ENCODE measurements around the gene COPS2.
"Not testable (repeated sequence)": the region's sequence is repeated elsewhere in the genome, so short reads cannot be mapped to it uniquely, and the experiment has no call there.

The COPS2 gene

GRCh38 chr15:49182128-49182527 is 26.7 kb upstream of the COPS2 start:
- intact Hi-C loops (cut with DNase I; ENCODE audit: low total_unique reads) = no loop called here
- no peak for DNase-seq
- no peaks in the 10 kb centered on the region for H3K27me3 ChIP-seq
- H3K36me3 ChIP-seq = peaks cover 0 to 4% (median 3%) of the 10 kb centered on the region in 3 donors
- H3K9me3 ChIP-seq = no peaks in the 10 kb centered on the region
- H3K4me3 ChIP-seq = no peak overlapping the region
- H3K4me1 ChIP-seq = no peaks in the 10 kb centered on the region
- no peak for TF ChIP-seq CTCF (IDR thresholded peaks at IDR 0.05)
- no peak overlapping the region for H3K27ac ChIP-seq

- no peaks in the 10 kb centered on the region for H3K4me1 ChIP-seq
- no peaks in the 10 kb centered on the region for H3K27me3 ChIP-seq
- no peaks in the 10 kb centered on the region for H3K9me3 ChIP-seq
- H3K27ac ChIP-seq = no peak overlapping the region
- no peak overlapping the region for H3K4me3 ChIP-seq
- intact Hi-C loops (cut with DNase I; ENCODE audit: low total_unique reads) = no loop called here
- TF ChIP-seq CTCF (IDR thresholded peaks at IDR 0.05) = no peak
- DNase-seq = no peak
- H3K36me3 ChIP-seq = peaks cover 0 to 3% (median 0%) of the 10 kb centered on the region in 3 donors
Observed at GRCh38 chr15:49179433-49180190, 24.2 kb upstream of the COPS2 start.

- no peak overlapping the region for H3K27ac ChIP-seq
- peaks cover 0 to 3% (median 0%) of the 10 kb centered on the region in 3 donors for H3K36me3 ChIP-seq
- TF ChIP-seq CTCF (IDR thresholded peaks at IDR 0.05) = no peak
- H3K4me1 ChIP-seq = no peaks in the 10 kb centered on the region
- H3K9me3 ChIP-seq = no peaks in the 10 kb centered on the region
- no peak for DNase-seq
- H3K4me3 ChIP-seq = no peak overlapping the region
- intact Hi-C loops (cut with DNase I; ENCODE audit: low total_unique reads) = no loop called here
- no peaks in the 10 kb centered on the region for H3K27me3 ChIP-seq
Observed at GRCh38 chr15:49178497-49178896, 23.1 kb upstream of the COPS2 start.

- H3K36me3 ChIP-seq; intact Hi-C loops (cut with DNase I; ENCODE audit: low total_unique reads); DNase-seq; H3K9me3 ChIP-seq; H3K27me3 ChIP-seq; H3K27ac ChIP-seq; H3K4me3 ChIP-seq: not testable (repeated sequence)
- H3K4me1 ChIP-seq = peaks cover 0 to 11% (median 7%) of the 10 kb centered on the region in 4 donors
Observed at GRCh38 chr15:49175582-49176397, 20.4 kb upstream of the COPS2 start.

- H3K4me1 ChIP-seq = peaks cover 0 to 14% (median 9%) of the 10 kb centered on the region in 4 donors
- no peak for TF ChIP-seq CTCF (IDR thresholded peaks at IDR 0.05)
Observed at GRCh38 chr15:49174902-49175301, 19.5 kb upstream of the COPS2 start.

GRCh38 chr15:49171790-49172189 is 16.4 kb upstream of the COPS2 start:
- Histone ChIP-seq H3K9me3 (no peaks in the 10 kb centered on the region), H3K27ac (no peak overlapping the region), H3K27me3 (no peaks in the 10 kb centered on the region), H3K4me3 (no peak overlapping the region), H3K4me1 (peaks cover 0 to 21% (median 12%) of the 10 kb centered on the region in 4 donors), H3K36me3 (no peaks in the 10 kb centered on the region)
- no peak for TF ChIP-seq CTCF (IDR thresholded peaks at IDR 0.05)
- intact Hi-C loops (cut with DNase I; ENCODE audit: low total_unique reads) = no loop called here
- no peak for DNase-seq

More at GRCh38 chr15:49174902-49175301, 19.5 kb upstream of the COPS2 start:
- Histone ChIP-seq H3K9me3 (no peaks in the 10 kb centered on the region), H3K4me3 (no peak overlapping the region), H3K27me3 (no peaks in the 10 kb centered on the region), H3K36me3 (peaks cover 0 to 3% (median 0%) of the 10 kb centered on the region in 3 donors), H3K27ac (no peak overlapping the region)
- intact Hi-C loops (cut with DNase I; ENCODE audit: low total_unique reads) = no loop called here
- DNase-seq = no peak

Measured in tibial artery (tissue), 4 donors.